ENCODE measurements around the gene NDUFAF4. TPM values are rescaled to one million over a fixed set of nuclear protein-coding genes. Genes with fewer than 3 reads are reported as not detected.

The NDUFAF4 gene
- total RNA-seq, 2 donors from 2014 or later, result 57.9 to 103 TPM

DNA sequence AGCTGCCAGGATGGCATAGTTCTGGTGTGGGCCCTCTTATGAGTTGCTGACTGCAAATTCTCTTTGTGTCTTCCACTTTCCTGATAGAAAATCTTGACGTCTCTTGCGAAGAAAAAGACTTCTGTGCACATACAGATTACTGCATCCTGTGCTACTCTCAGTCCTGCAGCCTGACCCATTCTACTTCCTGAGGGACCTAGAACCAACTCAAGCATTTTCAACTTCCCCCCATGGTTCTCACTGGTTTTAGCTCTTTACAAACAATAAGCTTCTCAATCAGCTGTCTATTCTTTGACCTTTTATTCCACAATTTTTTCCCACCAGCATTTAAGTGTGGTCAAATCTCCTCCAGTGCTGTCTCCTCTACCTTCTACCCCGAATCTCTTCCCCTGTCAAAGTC, 13.5 kb upstream of the NDUFAF4 start:
- Histone ChIP-seq H3K4me3 (no peak overlapping the region), H3K27ac (no peak overlapping the region), H3K4me1 (no peaks in the 10 kb centered on the region), H3K9me3 (no peaks in the 10 kb centered on the region), H3K27me3 (no peaks in the 10 kb centered on the region), H3K36me3 (no peaks in the 10 kb centered on the region)
- no peak for DNase-seq (ENCODE audit: low spot score)
- TF ChIP-seq, protein P1, sequence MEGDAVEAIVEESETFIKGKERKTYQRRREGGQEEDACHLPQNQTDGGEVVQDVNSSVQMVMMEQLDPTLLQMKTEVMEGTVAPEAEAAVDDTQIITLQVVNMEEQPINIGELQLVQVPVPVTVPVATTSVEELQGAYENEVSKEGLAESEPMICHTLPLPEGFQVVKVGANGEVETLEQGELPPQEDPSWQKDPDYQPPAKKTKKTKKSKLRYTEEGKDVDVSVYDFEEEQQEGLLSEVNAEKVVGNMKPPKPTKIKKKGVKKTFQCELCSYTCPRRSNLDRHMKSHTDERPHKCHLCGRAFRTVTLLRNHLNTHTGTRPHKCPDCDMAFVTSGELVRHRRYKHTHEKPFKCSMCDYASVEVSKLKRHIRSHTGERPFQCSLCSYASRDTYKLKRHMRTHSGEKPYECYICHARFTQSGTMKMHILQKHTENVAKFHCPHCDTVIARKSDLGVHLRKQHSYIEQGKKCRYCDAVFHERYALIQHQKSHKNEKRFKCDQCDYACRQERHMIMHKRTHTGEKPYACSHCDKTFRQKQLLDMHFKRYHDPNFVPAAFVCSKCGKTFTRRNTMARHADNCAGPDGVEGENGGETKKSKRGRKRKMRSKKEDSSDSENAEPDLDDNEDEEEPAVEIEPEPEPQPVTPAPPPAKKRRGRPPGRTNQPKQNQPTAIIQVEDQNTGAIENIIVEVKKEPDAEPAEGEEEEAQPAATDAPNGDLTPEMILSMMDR (IDR thresholded peaks at IDR 0.05), result no peak

- no peaks in the 10 kb centered on the region for H3K4me1 ChIP-seq
- no peak for DNase-seq (ENCODE audit: low spot score)
- H3K27me3 ChIP-seq, result no peaks in the 10 kb centered on the region
- TF ChIP-seq, protein P1 (IDR thresholded peaks at IDR 0.05), result no peak
- H3K9me3 ChIP-seq, result no peaks in the 10 kb centered on the region
- no peak overlapping the region for H3K27ac ChIP-seq
- no peak overlapping the region for H3K4me3 ChIP-seq
- no peaks in the 10 kb centered on the region for H3K36me3 ChIP-seq
Observed at GRCh38 chr6:96909811-96910210, 12.1 kb upstream of the NDUFAF4 start.

DNA sequence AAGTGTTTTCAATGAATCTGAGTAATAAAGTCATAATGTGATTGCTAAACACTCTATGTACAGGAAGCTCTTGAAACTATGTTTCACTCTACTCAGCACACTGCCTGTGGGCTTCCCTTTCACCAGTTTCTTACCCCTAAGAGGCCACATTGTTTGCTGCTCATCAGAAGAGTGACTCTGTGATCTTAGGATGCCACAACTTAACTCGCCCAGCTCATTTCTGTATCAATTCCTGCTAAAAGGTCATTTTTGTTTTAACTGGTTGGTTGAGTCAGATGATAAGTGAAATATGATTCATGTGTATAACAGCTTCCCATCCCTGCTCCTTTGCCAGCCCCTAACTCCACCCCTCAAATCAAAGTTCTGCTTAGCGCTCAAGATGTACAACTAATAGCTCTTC, 9.8 kb upstream of the NDUFAF4 start:
- Histone ChIP-seq H3K27me3 (no peaks in the 10 kb centered on the region), H3K4me3 (no peak overlapping the region), H3K27ac (no peak overlapping the region), H3K36me3 (no peaks in the 10 kb centered on the region), H3K4me1 (no peaks in the 10 kb centered on the region), H3K9me3 (no peaks in the 10 kb centered on the region)
- no peak for DNase-seq (ENCODE audit: low spot score)
- TF ChIP-seq, protein P1 (IDR thresholded peaks at IDR 0.05), result no peak

- TF ChIP-seq, protein P1 (IDR thresholded peaks at IDR 0.05), result no peak
- peaks cover 6% of the 10 kb centered on the region for H3K36me3 ChIP-seq
- no peak for DNase-seq (ENCODE audit: low spot score)
- H3K27me3 ChIP-seq, result no peaks in the 10 kb centered on the region
- no peak overlapping the region for H3K4me3 ChIP-seq
- H3K9me3 ChIP-seq, result no peaks in the 10 kb centered on the region
- H3K27ac ChIP-seq, result no peak overlapping the region
- H3K4me1 ChIP-seq, result peaks cover 0 to 24% of the 10 kb centered on the region in 2 donors
Observed at GRCh38 chr6:96900873-96901272, 3.2 kb upstream of the NDUFAF4 start.

DNA sequence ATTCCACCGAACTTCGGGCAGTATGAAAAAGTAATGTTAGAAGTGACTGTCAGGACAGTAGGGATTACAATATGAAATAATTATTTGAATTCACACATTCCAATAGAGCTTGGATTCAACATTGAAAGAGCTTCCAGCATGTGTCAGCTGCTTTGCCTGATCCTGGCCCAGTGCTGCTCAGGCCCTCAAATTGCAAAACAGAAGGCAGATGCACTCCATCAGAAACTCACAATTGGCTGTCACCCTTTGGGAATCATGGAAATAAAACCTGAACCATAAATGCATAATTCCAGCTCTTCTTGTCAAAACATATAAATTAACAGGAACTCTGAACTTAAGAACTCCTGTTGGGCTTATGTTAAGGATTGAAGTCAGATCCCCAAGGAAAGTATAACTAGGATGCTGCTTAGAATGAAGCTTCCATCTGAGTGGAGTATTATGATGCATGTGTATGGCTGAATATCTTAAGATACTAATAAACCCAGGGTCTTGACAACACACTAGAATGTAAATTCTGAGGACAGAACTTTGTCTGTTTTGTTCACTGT, 1.8 kb upstream of the NDUFAF4 start:
- Histone ChIP-seq H3K4me1 (peaks cover 0 to 28% of the 10 kb centered on the region in 2 donors), H3K27ac (peak overlapping the region; percentile 86 to 95), H3K4me3 (no peak overlapping the region), H3K9me3 (no peaks in the 10 kb centered on the region), H3K27me3 (no peaks in the 10 kb centered on the region), H3K36me3 (peaks cover 19% of the 10 kb centered on the region)
- DNase-seq (ENCODE audit: low spot score), result no peak
- TF ChIP-seq, protein P1 (IDR thresholded peaks at IDR 0.05), result no peak

DNA sequence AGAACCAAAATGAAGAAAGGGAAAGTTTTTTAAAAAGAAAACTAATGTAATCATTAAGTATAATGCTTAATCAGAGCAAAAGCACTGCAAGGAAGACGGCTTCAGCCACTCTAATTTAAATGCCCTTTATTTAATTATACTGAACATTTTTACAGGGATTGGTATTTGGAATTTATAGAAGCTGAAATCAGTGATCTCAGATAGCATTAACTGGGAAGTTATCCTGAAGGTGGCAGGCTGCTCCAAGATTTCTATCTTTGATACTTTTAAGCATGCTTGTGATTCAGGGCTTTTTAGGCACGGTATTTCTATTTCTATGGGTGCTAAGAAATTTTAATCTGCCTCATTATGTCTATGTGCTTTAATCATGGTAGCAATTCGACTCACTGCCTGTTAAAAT, 1.3 kb upstream of the NDUFAF4 start:
- peak overlapping the region in 1 of 2 donors; percentile 74 for H3K4me3 ChIP-seq
- peaks cover 0 to 28% of the 10 kb centered on the region in 2 donors for H3K4me1 ChIP-seq
- no peaks in the 10 kb centered on the region for H3K27me3 ChIP-seq
- peak overlapping the region; percentile 86 to 95 for H3K27ac ChIP-seq
- H3K36me3 ChIP-seq, result peaks cover 24% of the 10 kb centered on the region
- no peak for DNase-seq (ENCODE audit: low spot score)
- no peaks in the 10 kb centered on the region for H3K9me3 ChIP-seq
- TF ChIP-seq, protein P1 (IDR thresholded peaks at IDR 0.05), result peak; percentile 16 to 64
